UCSD-AML1 (cell line): ENCODE measurements around the gene TYMS.
"Not testable (repeated sequence)": the region's sequence is repeated elsewhere in the genome, so short reads cannot be mapped to it uniquely, and the experiment has no call there.

Experiments used
- DNase-seq: peaks from one replicate; lab custom pipeline; 2025; ENCODE audit not compliant: unreplicated experiment; lab: John Stamatoyannopoulos, UW

TYMS gene

DNA sequence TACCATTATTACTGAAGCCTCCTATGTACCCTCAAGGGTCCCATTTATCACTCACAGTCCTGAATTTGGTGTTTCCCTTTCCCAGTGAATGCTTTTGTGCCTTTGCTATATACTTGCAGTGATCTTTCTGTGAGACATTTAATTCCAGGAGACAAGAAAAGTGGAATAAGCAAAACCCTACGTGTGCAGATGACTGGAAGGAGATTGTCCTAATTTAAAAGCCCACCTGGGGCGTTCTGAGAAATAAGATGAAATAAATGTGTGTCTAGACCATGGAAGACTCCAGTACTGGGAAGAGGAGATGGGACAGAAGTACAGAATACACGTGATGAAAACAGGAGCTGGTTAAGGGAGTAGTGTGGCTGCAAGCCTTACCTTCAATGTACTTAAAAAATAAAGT lies 19.3 kb downstream of the TYMS start:
- no peak for DNase-seq

DNA sequence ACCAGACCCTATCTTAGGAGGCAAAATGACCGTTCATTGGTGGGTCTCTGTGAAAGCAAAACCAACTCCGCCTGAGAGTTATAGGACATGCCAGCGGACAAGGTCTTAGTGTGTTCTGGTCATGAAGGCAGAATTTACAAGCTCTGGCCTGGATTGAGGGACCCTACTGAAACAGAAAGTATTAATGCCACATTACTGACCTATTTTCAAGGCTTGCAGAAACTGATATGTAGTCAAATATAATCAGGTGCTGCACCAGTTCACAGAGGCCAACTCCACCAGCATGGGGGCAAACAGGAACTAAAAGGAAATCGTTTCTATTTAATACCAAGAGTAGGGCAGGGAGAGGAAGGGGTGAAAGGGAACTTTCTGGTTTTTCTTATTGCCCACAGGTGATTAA lies 19.7 kb downstream of the TYMS start:
- no peak for DNase-seq

DNA sequence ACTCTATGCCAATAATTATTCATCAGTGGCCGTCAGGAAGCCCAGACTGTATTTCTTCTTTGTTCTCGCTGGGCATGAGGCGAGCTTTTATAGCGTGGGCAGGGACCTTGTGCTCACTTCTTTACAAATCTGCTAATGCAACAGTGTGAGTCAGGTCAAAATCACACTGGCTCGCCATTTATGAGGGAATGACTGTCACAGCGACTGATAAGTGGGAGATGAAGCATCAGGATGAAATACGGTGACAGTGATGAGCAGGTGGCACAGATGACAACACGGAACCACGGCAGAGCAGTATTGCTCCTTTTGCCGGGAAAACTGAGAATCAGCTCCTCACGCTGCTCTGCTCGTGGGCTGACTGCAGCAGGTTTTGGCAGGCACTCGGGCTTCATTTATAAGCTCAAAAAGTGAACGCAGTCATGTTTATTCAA lies 20.5 kb downstream of the TYMS start:
- no peak for DNase-seq

DNA sequence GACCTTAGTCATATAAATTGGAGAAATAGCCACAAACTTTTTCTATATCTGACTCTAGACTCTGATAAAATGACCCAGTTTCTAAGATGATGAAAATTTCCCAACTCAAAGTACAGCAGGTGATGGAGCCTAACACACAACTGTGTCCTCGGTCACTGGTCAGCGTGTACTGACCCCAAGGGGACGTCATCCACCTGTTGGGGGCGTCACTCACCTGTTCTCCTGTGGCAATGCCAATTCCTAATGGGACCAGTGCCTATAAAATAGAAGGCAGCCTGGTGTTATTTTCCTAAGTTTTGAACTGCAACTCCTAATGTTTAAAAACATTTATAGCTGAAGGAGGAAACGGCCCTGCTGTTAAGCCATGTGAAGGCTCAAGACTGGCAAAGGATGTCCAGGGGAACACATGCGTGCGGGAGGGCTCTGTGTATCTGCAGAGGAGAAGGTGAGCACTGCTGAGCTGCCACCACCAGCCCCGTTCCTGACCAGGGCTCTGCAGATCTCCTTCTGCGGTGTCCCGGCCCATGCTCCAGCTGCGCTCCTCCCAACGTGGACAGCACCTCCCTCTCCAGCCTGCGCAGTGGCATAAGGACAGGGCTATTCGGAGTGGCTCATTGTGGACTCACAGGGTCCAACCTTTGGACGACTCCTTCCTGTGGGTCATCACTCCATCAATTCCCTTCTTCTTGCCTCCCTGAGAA lies 21.2 kb downstream of the TYMS start:
- DNase-seq = no peak

DNA sequence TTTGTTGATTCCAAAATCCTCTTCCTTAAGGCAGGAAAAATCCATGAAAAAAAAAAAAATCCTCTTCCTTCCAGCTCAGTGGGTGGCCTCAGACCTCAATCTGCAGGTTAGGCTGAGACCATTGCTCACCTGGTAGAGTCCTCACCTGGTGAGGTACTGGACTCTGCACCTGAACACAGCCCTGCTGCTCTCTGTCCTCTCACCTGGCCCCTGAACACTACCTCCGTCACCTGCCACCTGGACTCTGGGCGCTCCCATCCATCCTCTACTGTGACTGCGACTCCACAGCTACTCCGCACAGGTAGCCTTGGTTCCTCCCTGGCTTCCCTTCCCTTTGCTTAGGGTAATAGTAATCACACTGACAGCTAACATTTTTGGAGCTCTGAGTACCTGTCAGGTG lies 22.1 kb downstream of the TYMS start:
- DNase-seq = no peak

DNA sequence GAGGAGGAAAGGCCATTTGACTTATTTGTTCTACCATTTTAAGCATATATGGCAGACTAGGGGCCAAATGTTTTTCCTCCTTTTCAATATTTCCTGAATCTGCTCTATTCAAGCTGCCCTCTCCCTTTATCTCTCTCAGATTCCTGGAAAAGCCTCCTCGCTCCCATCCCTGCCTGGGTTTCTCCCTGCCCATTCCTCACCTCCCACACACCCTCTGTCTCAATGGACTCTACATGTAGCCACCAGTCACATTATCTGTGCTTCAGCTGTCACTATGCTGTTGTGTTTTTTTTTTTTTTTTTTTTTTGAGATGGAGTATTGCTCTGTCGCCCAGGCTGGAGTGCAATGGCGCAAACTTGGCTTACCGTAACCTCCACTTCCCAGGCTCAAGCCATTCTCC lies 22.9 kb downstream of the TYMS start:
- DNase-seq = no peak

DNA sequence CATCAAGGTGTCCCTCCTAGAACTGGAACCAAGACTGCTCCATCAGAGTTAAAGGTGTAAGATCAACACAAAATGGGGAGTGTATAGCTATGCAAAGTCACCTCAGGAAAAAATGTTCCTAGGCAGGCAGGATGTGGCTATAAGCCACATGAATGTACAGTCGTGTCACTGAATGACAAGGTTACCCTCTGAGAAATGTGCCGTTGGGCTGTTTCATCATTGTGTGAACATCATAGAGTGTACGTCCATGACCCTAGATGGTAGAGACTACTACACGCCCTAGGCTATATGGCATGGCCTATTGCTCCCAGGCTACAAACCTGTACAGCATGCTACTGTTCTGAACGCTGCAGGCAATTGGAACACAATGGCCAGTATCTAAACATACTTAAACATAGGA lies 24.5 kb downstream of the TYMS start:
- DNase-seq = peak; percentile 56

DNA sequence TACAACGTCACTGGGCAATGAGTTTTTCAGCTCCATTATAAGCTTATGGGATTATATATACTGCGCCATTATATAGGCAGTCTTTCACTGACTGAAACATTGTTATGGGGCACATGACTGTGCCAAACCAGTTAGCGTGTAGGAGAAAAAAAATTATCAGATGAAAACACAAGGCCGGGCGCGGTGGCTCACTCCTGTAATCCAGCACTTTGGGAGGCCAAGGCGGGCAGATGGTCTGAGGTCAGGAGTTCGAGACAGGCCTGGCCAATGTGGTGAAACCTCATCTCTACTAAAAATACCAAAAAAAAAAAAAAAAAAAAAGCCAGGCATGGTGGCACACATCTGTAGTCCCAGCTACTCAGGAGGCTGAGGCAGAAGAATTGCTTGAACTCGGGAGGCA lies 25.0 kb downstream of the TYMS start:
- not testable (repeated sequence) for DNase-seq

DNA sequence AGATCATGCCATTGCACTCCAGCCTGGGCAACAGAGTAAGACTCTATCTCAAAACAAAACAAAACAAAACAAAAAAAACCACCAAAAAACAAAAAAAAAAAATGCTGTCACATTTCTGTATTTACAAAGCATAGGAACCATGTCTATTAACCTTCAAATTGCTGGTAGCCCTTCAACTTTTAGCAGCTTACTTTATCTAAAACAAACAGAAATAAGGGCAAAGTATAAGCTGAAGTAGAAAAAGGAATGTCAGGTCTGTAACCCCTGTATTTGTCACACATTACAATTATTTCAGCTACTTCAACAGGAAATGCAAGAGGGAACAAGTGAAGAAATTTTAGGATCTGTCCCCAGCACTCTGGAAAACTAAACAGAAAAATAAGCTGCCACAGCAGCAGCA lies 25.4 kb downstream of the TYMS start:
- DNase-seq = no peak

DNA sequence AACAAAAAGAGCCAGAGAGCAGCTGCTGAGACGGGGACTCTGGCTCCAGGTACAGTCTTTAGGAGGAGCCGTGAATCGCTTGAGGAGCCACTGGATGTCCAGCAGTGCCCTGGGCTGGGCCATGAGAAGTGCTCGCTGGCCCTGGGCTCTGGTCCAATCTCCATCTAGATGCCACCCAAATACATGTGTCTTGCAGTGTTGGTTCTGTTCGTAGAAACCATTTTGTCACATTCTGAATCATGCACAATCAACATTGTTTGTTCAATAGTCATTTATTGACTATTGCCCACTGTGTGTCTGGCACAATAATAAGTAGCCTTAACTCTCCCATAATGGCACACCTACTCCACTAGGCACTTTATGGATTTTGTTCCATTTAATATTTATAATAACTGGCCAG lies 26.1 kb downstream of the TYMS start:
- DNase-seq = no peak

DNA sequence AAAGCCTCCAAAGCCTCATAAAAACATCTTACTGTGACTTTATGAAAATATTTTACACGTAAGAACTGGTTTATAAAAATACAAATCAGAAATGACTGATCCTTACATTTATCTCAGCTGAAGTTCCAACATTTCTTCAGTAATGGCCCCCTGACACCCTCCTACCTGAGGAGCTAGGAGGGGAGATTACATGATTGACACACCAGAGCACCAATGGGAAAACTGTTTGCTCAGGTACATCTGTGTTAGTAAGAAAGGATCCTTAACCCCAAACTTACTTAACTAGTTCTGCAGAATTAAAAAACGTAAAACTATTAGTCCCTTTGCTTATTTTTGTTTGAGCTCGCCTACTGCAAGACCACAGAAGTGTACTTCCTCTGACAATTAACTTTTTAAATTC lies 28.0 kb downstream of the TYMS start:
- no peak for DNase-seq

DNA sequence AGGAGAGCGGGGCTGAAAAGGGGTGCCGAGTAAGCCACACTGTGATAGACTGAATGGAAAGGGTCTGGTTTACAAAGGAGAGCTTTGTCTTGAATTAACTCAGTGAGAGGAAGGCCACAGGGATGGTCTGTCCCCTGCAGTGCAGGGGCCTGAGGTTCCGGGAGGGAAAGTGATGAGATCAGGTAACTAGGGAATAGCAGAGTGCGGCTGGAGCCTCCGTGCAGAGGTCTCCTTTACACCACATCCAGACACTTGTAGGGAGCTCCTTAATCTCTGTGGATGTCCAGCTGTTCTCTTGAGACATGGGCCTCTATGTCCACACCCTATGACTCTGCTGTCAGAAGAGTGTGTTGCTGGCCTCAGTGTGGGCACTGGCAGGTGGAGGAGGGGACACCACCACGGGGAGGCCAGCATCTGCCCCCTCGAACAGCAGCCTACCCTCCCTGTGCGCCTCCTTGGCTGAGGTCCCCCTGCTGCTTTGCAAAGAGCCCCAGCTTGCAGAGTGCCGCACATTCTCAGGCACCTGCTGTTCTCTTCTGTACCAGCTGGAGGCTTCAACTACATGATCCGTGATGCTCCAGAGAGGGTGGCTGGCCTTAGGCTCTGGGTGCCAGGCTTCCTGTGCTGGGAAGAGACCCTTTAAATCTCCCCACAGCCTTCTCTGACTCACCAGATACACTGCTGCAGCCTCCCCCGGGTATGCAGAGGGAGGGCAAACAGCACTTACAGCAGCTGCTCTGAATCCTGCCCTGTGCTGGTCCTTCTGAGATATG lies 29.1 kb downstream of the TYMS start:
- DNase-seq = no peak

DNA sequence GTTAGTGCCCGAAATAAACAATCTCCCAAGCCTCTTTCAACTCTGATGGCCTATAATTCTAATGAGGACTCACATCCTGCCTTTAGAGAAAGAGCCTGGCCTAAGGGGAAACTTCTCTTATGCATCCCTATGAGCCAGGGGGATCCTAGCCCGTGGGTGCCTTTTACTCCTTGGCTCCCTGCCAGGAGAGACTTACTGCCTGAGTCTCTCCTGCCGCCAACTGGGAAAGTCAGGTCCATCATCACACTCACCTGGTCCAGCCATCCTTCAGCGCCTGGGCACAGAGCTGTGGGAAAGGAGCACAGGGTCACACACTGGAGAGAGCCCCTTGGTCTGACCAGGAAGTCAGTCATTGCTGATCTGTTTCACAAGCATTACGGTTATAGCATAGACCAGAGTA lies 30.9 kb downstream of the TYMS start:
- DNase-seq = no peak

DNA sequence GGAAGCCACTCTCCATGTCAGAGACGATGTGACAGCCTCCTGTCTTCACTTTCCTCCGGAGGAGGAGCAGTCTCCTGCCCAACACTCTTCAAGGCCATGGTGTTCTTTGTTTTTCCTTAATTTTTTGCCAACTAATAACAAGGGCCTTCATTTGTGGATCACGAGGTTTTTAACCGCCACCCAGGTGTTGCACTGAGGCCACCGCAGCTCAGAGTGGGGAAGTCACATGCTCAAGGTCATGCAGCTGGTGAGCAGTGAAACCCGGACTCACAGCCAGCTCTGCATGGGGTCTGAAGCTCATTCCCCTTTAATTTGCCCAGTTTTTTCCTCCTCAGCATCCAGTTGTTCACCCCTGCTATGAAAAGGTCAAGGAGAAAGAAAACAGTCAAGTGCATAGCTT lies 35.4 kb downstream of the TYMS start:
- DNase-seq = no peak

DNA sequence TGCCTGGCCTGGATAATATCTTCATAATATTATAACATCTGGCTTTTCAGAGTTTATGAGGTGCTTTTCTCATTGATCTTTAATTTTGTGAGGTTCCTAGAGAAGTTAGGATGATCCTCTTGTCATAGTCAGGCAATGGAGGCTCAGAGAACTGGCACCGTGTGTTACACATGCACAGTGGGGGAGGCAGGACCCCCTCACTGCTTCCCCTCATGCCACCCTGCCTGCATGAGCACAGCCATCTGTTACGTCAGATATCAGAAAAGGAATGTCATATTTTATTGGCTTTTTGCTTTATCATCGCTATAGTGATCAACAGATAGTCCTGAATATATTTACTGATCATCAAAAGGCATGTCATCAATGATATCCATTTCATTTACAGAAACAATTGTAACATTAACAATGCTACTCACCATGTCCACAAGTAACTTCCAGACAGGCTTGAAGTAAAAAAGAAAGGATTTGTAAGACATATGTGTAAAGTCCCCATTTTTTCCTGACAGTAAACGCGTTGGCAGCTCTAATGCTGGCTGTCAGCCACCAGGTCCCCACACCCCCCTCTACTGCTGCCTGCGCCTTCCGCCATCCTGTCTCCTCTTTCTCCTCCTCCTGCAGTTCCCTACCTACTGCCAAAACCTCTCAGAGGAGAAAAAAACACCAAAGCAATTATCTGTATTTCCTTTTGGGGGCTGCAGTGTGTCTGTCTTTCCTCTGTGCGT lies 36.2 kb downstream of the TYMS start:
- no peak for DNase-seq

DNA sequence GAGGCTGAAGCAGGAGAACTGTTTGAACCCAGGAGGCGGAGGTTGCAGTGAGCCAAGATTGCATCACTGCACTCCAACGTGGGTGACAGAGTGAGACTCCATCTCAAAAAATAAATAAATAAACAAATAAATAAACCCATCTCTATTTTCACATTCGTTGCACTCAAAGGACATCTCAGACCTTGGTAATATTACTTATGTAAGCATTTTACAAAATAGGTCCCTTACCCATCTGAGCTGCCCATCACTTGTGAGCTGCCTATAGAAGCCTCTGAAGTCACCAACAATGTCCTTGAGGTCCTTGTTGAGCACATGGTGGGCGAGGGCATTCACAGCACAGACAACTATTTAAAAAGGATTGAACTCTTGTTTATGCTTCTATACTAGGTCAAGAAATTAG lies 39.6 kb downstream of the TYMS start:
- no peak for DNase-seq

DNA sequence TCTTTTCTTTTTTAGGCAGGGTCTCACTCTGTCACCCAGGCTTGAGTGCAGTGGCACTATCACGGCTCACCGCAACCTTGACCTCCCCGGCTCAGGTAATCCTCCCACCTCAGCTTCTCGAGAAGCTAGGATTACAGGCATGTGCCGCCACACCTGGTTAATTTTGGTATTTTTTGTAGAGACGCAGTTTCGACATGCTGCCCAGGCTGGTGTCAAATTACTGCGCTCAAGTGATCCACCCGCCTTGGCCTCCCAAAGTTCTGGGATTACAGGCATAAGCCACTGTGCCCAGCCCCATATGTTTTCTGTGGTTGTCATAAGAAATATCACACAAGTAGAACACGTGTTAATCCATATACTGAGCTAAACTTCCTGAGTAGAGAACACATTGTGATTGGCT lies 40.3 kb downstream of the TYMS start:
- no peak for DNase-seq

DNA sequence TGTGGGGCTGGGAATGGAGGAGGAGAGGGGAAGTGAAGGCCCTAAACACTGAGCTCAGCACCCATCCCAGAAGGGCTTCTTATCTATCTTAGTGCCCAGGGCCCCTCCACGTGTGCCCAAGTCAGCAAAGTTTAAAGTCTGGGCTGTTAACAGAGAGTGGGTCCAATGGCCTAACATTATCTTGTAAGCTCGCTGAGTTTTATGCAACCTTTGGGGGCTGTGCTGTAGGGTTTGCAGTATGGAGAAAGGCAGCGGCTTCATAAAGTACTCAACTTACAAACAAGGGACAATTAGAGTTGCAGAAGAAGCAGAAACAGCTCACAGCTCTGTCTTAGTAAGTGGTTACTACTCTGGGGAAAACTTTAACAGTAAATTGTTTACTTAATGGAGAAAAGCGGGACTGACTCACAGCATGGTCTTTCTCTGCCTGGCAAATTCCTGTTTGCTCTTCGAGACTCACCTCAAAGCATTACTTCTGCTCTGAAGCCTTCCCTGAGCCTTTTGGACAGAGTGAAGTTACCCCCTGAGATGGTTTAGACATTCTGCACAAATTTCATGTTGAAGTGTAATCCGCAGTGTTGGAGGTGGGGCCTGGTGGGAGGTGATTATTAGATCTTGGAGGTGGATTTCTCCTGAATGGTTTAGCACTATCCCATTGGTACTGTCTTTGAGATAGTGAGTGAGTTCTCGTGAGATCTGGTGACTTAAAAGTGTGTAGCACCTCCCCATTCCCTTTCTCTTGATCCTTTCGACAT lies 45.9 kb downstream of the TYMS start:
- peak; percentile 40 for DNase-seq

DNA sequence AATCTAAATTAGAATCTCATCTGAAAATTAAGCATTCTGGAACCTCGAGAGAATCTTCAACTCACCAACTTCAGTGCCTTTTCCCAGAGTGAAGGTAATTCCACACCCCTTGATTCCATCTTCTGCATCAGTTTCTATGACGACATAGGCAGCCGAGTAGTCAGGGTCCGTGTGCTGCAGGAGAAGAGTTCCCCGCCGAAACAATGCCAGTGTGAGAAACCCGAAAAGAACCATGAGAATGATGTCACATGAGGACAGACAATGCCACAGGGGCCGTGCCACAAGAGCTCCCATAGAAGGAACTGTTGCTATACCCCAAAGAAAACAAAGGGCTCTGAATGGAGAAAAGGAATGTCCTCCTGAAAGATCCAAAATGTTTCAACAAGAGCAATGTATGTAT lies 49.0 kb downstream of the TYMS start:
- DNase-seq = no peak

DNA sequence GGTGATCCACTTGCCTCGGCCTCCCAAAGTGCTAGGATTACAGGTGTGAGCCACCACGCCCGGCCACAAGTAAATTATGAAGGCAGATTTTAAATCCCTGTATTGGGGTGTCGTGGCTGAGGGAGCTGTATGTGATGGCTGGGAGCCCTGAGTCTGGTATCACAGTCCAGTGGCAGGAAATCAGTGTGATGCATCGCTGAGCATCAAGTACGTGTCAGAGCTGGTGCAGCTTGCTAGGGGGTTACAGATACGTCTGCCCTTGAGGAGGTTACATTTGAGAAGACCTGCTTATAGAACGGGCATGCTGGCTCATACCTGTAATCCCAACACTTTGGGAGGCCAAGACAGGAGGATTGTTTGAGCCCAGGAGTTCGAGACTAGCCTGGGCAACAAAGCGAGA lies 50.6 kb downstream of the TYMS start:
- no peak for DNase-seq

DNA sequence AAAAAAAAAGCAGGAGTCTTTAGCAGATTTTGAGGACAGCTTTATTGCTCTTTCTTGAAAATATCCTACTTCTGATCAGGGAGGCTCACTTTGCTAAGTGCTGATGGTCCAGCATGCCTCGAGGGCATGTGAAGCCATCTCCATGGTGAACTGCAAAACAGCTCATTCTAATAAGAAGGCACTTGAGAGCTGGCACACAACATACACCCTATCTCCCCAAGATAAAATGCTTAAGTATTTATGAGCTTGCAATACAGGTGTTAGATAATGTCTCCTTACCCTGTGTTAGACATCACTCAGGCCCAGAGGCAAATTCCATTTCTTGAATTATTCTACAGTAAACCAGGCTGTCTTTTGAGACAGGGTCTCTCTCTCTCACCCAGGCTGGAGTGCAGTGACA lies 52.3 kb downstream of the TYMS start:
- DNase-seq = no peak
